Loucy (cell line): ENCODE results near the gene BMF.

Experiments
- CTCF ChIP-seq: fragments of 200-600 bp; sonication (generic); conservative IDR thresholded peaks from 2 replicates; pipeline ENCODE4 v1.5.1; 2014; ENCODE audit warnings: mild to moderate bottlenecking, antibody characterized with exemption, low read length
- EZH2phosphoT487 ChIP-seq: fragments of 200-600 bp; IDR thresholded peaks from 2 replicates; pipeline ENCODE4 v1.6.1; 2018; ENCODE audit warnings: antibody characterized with exemption, mild to moderate bottlenecking, moderate library complexity, borderline replicate concordance

GRCh38 chr15:40130799-40131502 lies 22.3 kb upstream of the BMF start:
- TF ChIP-seq CTCF: no peak
- TF ChIP-seq EZH2phosphoT487: no peak
